ENCODE results near the gene B4GALT5. TPM values are rescaled to one million over a fixed set of nuclear protein-coding genes. Genes with fewer than 3 reads are reported as not detected.

Gene B4GALT5
- total and polyA plus RNA-seq, 3 donors from 2014 or later, result 56.9 to 69.7 (median 63.4) TPM

DNA sequence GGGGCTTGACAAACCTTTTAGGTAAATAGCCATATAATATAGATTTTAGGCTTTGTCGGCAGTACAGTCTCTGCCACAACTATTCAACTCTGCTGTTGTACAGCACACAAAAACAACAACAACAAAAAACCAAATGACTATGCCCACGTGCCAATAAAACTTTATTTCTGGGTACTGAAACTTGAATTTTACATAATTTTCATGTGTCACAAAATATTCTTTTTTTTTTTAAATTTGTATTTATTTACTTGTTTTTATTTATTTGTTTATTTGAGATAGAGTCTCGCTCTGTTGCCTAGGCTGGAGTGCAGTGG, 34.8 kb upstream of the B4GALT5 start:
- no peak for DNase-seq
- Histone ChIP-seq H3K4me3 (no peak overlapping the region), H3K27ac (peak overlapping the region; percentile 81 to 85), H3K27me3 (no peaks in the 10 kb centered on the region), H3K4me1 (peaks cover 28% of the 10 kb centered on the region), H3K9me3 (no peaks in the 10 kb centered on the region), H3K36me3 (ENCODE audit: low read depth, missing control alignments) (no peaks in the 10 kb centered on the region)
- intact Hi-C loops (cut with DNase I; ENCODE audit: low total_unique reads), result no loop called here
- 89 to 90% methylated on average over 3 of the region's 3 CpGs for WGBS, 2 donors
- TF ChIP-seq CTCF (IDR thresholded peaks at IDR 0.05), result no peak
- no peak for TF ChIP-seq POLR2A (IDR thresholded peaks at IDR 0.05)

DNA sequence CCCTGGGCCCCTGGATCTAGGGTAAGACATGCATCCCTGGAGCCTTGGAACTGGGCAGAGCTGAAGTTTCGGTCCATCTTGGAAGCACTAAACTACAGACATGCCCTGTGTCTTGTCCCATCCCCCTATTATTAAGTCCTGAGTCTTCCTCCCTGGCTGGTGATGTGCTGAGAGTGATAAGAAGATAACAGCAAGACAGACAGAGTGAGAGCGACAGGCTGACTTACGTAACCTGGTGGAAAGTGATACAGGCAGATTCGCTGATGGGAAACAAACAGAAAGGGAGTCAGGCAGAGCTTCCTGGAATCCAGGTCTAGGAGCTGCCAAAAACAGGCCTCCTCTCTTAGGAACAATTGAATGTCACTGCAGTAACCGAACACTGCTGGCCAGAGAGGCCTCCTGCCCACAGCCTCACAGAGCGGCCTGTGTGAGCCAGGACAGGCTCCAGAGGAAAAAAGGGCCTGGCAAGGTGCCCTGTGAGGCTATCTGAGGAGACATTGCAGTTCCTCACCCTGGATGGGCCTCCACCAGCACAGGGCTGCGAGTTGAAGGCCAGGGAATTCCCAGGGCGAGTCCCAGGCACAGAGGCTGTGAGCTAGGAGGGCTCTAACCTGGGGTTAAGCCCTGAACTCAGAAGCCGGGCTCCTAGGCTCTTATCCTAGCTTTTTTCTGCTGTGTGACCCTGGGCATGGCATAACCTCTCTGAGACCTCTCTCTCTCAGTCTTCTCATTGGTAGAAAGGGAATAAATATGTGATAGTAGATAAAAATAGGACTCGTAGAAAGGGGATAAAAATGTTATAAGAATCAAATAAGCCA, 34.2 kb upstream of the B4GALT5 start:
- Histone ChIP-seq H3K4me3 (no peak overlapping the region), H3K27ac (peak overlapping the region; percentile 81 to 85), H3K4me1 (peaks cover 28% of the 10 kb centered on the region), H3K36me3 (ENCODE audit: low read depth, missing control alignments) (no peaks in the 10 kb centered on the region), H3K9me3 (no peaks in the 10 kb centered on the region), H3K27me3 (no peaks in the 10 kb centered on the region)
- TF ChIP-seq POLR2A (IDR thresholded peaks at IDR 0.05) (no peak), CTCF (IDR thresholded peaks at IDR 0.05) (no peak)
- 29 to 36% methylated on average over 9 to 10 of the region's 10 CpGs for WGBS, 2 donors
- intact Hi-C loops (cut with DNase I; ENCODE audit: low total_unique reads), result no loop called here
- peak; percentile 94 for DNase-seq

- Histone ChIP-seq H3K27ac (no peak overlapping the region), H3K36me3 (ENCODE audit: low read depth, missing control alignments) (no peaks in the 10 kb centered on the region), H3K4me3 (no peak overlapping the region), H3K27me3 (no peaks in the 10 kb centered on the region), H3K9me3 (no peaks in the 10 kb centered on the region), H3K4me1 (peaks cover 5% of the 10 kb centered on the region)
- DNase-seq, result no peak
- WGBS, 2 donors, result 73 to 76% methylated on average over 9 of the region's 9 CpGs
- intact Hi-C loops (cut with DNase I; ENCODE audit: low total_unique reads), result no loop called here
- TF ChIP-seq POLR2A (IDR thresholded peaks at IDR 0.05) (no peak), CTCF (IDR thresholded peaks at IDR 0.05) (no peak)
Observed at GRCh38 chr20:49742948-49743347, 29.3 kb upstream of the B4GALT5 start.

GRCh38 chr20:49741977-49742376, 28.3 kb upstream of the B4GALT5 start:
- no peak overlapping the region for H3K27ac ChIP-seq
- H3K36me3 ChIP-seq (ENCODE audit: low read depth, missing control alignments), result no peaks in the 10 kb centered on the region
- no peak for DNase-seq
- TF ChIP-seq CTCF (IDR thresholded peaks at IDR 0.05) (no peak), POLR2A (IDR thresholded peaks at IDR 0.05) (no peak)
- no peaks in the 10 kb centered on the region for H3K4me1 ChIP-seq
- 85 to 97% methylated on average over 8 of the region's 8 CpGs for WGBS, 2 donors
- intact Hi-C loops (cut with DNase I; ENCODE audit: low total_unique reads), result no loop called here
- no peaks in the 10 kb centered on the region for H3K27me3 ChIP-seq
- no peaks in the 10 kb centered on the region for H3K9me3 ChIP-seq
- no peak overlapping the region for H3K4me3 ChIP-seq

GRCh38 chr20:49740807-49741206, 27.1 kb upstream of the B4GALT5 start:
- intact Hi-C loops (cut with DNase I; ENCODE audit: low total_unique reads), result no loop called here
- no peak overlapping the region for H3K27ac ChIP-seq
- no peak overlapping the region for H3K4me3 ChIP-seq
- no peaks in the 10 kb centered on the region for H3K36me3 ChIP-seq (ENCODE audit: low read depth, missing control alignments)
- TF ChIP-seq POLR2A (IDR thresholded peaks at IDR 0.05), result no peak
- no peak for TF ChIP-seq CTCF (IDR thresholded peaks at IDR 0.05)
- H3K27me3 ChIP-seq, result no peaks in the 10 kb centered on the region
- no peak for DNase-seq
- H3K4me1 ChIP-seq, result no peaks in the 10 kb centered on the region
- H3K9me3 ChIP-seq, result no peaks in the 10 kb centered on the region
- WGBS, 2 donors, result 90% methylated on average over 5 of the region's 5 CpGs
